ENCODE results near the gene EIF4E2. TPM values are rescaled to one million over a fixed set of nuclear protein-coding genes. Genes with fewer than 3 reads are reported as not detected.

EIF4E2 gene
- total RNA-seq, 1 experiment from 2014 or later, result 61.4 TPM

- no peak for DNase-seq (ENCODE audit: low read depth)
Observed at GRCh38 chr2:232537079-232537478, 13.4 kb upstream of the EIF4E2 start.

GRCh38 chr2:232537499-232537898 lies 13.0 kb upstream of the EIF4E2 start:
- no peak for DNase-seq (ENCODE audit: low read depth)

GRCh38 chr2:232538671-232539070 lies 11.8 kb upstream of the EIF4E2 start:
- DNase-seq (ENCODE audit: low read depth), result no peak

GRCh38 chr2:232539298-232540231 lies 10.9 kb upstream of the EIF4E2 start, which contains the start of gene CHRNG:
TSS of gene CHRNG (plus strand) at chr2:232539692. CDS start at chr2:232539748, 56 bp downstream.
- peak; percentile 80 for DNase-seq (ENCODE audit: low read depth)

- DNase-seq (ENCODE audit: low read depth), result no peak
Observed at GRCh38 chr2:232540441-232541041, 9.9 kb upstream of the EIF4E2 start.

- no peak for DNase-seq (ENCODE audit: low read depth)
Observed at GRCh38 chr2:232541195-232541960, 9.1 kb upstream of the EIF4E2 start.

- no peak for DNase-seq (ENCODE audit: low read depth)
Observed at GRCh38 chr2:232541961-232542714, 8.4 kb upstream of the EIF4E2 start.

GRCh38 chr2:232542715-232543467 lies 7.6 kb upstream of the EIF4E2 start:
- DNase-seq (ENCODE audit: low read depth), result no peak

GRCh38 chr2:232543491-232543890 lies 7.0 kb upstream of the EIF4E2 start:
- no peak for DNase-seq (ENCODE audit: low read depth)

GRCh38 chr2:232543928-232544631 lies 6.4 kb upstream of the EIF4E2 start:
- no peak for DNase-seq (ENCODE audit: low read depth)

- DNase-seq (ENCODE audit: low read depth), result no peak
Observed at GRCh38 chr2:232544674-232545073, 5.8 kb upstream of the EIF4E2 start.

- peak; percentile 26 for DNase-seq (ENCODE audit: low read depth)
Observed at GRCh38 chr2:232545511-232546375, 4.7 kb upstream of the EIF4E2 start.

GRCh38 chr2:232547991-232548390 lies 2.5 kb upstream of the EIF4E2 start:
- DNase-seq (ENCODE audit: low read depth), result no peak

- peak; percentile 15 for DNase-seq (ENCODE audit: low read depth)
Observed at GRCh38 chr2:232549655-232550353, 685 bp upstream of the EIF4E2 start.

GRCh38 chr2:232551250-232551638 lies 755 bp downstream of the EIF4E2 start:
- no peak for DNase-seq (ENCODE audit: low read depth)

- DNase-seq (ENCODE audit: low read depth), result no peak
Observed at GRCh38 chr2:232551776-232552175, 1.3 kb downstream of the EIF4E2 start.

- DNase-seq (ENCODE audit: low read depth), result no peak
Observed at GRCh38 chr2:232556426-232556825, 5.9 kb downstream of the EIF4E2 start.

GRCh38 chr2:232562515-232563151 lies 12.1 kb downstream of the EIF4E2 start:
- DNase-seq (ENCODE audit: low read depth), result no peak

All from LHCN-M2 (cell line).